Retinal pigment epithelial cell (primary cell): ENCODE data around the gene FMN2.

ENCODE experiments used
- DNase-seq: peaks from one replicate; pipeline ENCODE4 v3.0.0-alpha.2; 2010; ENCODE audit warnings: low read depth
- H3K4me3 ChIP-seq: 2 replicates; pipeline ENCODE4 v1.5.1; 2011; ENCODE audit warnings: mild to moderate bottlenecking, low read length, control low read depth, moderate library complexity
- TF ChIP-seq, protein P1 (sequence below): conservative IDR thresholded peaks from 2 replicates; pipeline ENCODE4 v1.5.1; 2011; ENCODE audit warnings: low read depth, low read length, control low read depth, inconsistent platforms

FMN2 gene

DNA sequence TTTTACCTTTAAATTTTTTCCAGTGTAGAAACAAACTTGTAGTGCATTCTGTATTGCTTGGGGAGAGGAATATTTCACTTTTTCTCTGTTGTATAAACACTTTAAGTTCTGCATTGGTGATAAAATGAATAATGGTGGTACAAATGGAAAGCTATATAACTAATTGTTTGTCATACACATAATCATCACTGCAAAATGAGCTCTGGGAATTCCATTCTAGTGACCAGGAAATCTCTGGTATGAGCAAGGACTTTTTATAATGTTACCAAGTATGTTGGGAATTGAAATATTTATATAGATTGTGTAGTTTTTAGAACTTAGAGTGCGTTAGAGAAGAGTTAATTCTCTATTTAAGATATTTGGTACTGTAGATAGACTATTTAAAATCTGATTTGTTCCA, 5.0 kb upstream of the FMN2 start:
- TF ChIP-seq, protein P1, sequence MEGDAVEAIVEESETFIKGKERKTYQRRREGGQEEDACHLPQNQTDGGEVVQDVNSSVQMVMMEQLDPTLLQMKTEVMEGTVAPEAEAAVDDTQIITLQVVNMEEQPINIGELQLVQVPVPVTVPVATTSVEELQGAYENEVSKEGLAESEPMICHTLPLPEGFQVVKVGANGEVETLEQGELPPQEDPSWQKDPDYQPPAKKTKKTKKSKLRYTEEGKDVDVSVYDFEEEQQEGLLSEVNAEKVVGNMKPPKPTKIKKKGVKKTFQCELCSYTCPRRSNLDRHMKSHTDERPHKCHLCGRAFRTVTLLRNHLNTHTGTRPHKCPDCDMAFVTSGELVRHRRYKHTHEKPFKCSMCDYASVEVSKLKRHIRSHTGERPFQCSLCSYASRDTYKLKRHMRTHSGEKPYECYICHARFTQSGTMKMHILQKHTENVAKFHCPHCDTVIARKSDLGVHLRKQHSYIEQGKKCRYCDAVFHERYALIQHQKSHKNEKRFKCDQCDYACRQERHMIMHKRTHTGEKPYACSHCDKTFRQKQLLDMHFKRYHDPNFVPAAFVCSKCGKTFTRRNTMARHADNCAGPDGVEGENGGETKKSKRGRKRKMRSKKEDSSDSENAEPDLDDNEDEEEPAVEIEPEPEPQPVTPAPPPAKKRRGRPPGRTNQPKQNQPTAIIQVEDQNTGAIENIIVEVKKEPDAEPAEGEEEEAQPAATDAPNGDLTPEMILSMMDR, result no peak
- DNase-seq, result no peak
- no peak overlapping the region for H3K4me3 ChIP-seq

GRCh38 chr1:240090014-240090413, 1.7 kb upstream of the FMN2 start:
- TF ChIP-seq, protein P1, result no peak
- no peak overlapping the region for H3K4me3 ChIP-seq
- no peak for DNase-seq

- no peak for DNase-seq
- peak overlapping the region; percentile 55 for H3K4me3 ChIP-seq
- TF ChIP-seq, protein P1, result no peak
These were observed 604 bp upstream of the FMN2 start for GRCh38 chr1:240090957-240091600.

DNA sequence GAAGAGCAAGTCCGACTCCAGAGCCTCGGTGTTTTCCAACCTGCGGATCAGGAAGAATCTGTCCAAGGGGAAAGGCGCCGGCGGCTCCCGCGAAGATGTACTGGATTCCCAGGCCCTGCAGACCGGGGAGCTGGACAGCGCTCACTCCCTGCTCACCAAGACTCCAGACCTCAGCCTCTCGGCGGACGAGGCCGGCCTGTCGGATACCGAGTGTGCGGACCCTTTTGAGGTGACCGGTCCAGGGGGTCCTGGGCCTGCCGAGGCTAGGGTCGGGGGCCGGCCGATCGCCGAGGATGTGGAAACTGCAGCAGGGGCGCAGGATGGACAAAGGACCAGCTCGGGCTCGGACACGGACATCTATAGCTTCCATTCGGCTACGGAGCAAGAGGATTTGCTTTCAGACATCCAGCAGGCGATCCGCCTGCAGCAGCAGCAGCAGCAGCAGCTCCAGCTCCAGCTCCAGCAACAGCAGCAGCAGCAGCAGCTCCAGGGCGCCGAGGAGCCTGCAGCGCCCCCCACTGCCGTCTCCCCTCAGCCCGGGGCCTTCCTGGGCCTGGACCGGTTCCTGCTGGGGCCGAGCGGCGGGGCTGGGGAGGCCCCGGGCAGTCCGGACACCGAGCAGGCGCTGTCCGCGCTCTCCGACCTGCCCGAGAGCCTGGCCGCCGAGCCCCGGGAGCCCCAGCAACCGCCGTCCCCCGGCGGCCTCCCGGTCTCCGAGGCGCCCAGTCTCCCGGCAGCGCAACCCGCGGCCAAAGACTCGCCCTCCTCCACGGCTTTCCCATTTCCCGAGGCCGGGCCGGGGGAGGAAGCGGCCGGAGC, 827 bp downstream of the FMN2 start:
- H3K4me3 ChIP-seq, result peak overlapping the region; percentile 76
- no peak for DNase-seq

GRCh38 chr1:240093120-240093961, 1.7 kb downstream of the FMN2 start:
- peak overlapping the region; percentile 76 for H3K4me3 ChIP-seq
- TF ChIP-seq, protein P1, result no peak
- no peak for DNase-seq

More for the DNA sequence above, 827 bp downstream of the FMN2 start:
- TF ChIP-seq, protein P1, result peak; percentile 39

DNA sequence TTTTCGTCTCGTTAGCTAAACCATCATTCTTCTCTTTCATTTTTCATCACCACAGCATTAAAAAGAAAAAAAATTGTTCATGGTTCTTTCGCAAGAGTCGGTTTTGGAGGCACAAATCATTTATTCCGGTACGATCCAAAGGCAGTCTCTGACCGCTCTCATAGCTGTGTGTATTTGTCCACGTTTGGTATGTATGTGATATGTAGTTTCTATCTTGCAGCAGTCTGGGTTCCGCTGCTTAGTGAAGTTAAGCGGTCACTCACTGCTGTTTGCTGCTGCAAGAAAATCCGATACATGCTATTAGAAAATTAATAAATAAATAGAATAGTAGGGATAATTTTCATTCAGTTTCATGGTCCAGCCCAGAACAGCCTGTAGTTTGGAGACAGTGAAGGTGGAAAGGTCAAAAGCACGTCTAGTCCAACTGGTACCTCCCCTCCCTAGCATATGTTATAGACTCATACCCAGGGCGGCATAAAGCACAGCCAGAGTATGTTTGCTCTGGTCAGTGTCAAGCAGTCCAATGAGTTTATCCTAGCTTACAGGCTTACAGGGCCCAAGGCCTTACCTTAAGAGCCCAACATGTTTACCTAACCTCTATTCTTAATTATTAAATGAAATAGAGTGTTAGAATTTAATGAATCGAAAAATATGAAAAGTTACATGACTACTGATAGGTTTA, 2.5 kb downstream of the FMN2 start:
- peak overlapping the region; percentile 76 for H3K4me3 ChIP-seq
- DNase-seq, result no peak
- TF ChIP-seq, protein P1, result no peak
